BJ (cell line): ENCODE results near the gene PARPBP. TPM values are rescaled to one million over a fixed set of nuclear protein-coding genes. Genes with fewer than 3 reads are reported as not detected.
"Not testable (repeated sequence)": the region's sequence is repeated elsewhere in the genome, so short reads cannot be mapped to it uniquely, and the experiment has no call there.

ENCODE experiments used
- CTCF ChIA-PET: fragments of 350-600 bp; formaldehyde crosslinking; extraction: SDS; loops from one replicate; lab custom pipeline; 2021; ENCODE audit warnings: antibody characterized with exemption, inconsistent platforms; lab: Yijun Ruan, JAX
- POLR2A ChIA-PET: fragments of 300-600 bp; sonication (Branson Sonifier 250); formaldehyde crosslinking; extraction: SDS; loops from one replicate; lab custom pipeline; 2021; ENCODE audit warnings: antibody characterized with exemption; lab: Charles Lee
- DNase-seq: peaks from one replicate; pipeline ENCODE4 v3.0.0-alpha.2; 2011; ENCODE audit warnings: low read depth
- H3K27me3 ChIP-seq: 2 replicates; pipeline ENCODE4 v1.6.0; 2011; ENCODE audit warnings: low read length; ENCODE audit not compliant: control insufficient read depth, insufficient read depth
- H3K36me3 ChIP-seq: 2 replicates; pipeline ENCODE4 v1.5.1; 2011; ENCODE audit warnings: low read length; ENCODE audit not compliant: control insufficient read depth, insufficient read depth
- H3K4me3 ChIP-seq: 2 replicates; pipeline ENCODE4 v1.5.1; 2011; ENCODE audit warnings: low read depth, mild to moderate bottlenecking, control low read depth, low read length
- CTCF ChIP-seq: IDR thresholded peaks from 2 replicates; pipeline ENCODE4 v1.5.1; 2011; ENCODE audit warnings: low read depth, mild to moderate bottlenecking, control low read depth, inconsistent platforms, low read length, moderate library complexity; ENCODE audit not compliant: insufficient read depth
- polyA plus RNA-seq: library from polyadenylated mRNA; depleted of rRNA; stranded (reverse); fragments of >200 nt; gene quantifications from 2 replicates; pipeline ENCODE4 v1.2.3, GENCODE V29; 2011

PARPBP gene
- polyA plus RNA-seq, 1 experiment: 3.9 TPM

DNA sequence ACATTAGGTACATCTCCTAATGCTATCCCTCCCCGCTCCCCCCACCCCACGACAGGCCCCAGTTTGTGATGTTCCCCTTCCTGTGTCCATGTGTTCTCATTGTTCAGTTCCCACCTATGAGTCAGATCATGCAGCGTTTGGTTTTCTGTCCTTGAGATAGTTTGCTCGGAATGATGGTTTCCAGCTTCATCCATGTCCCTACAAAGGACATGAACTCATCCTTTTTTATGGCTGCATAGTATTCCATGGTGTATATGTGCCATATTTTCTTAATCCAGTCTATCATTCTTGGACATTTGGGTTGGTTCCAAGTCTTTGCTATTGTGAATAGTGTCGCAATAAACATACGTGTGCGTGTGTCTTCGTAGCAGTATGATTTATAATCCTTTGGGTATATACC lies 17.6 kb downstream of the PARPBP start:
- DNase-seq, POLR2A ChIA-PET, H3K4me3 ChIP-seq, CTCF ChIA-PET, H3K36me3 ChIP-seq, H3K27me3 ChIP-seq: not testable (repeated sequence)

DNA sequence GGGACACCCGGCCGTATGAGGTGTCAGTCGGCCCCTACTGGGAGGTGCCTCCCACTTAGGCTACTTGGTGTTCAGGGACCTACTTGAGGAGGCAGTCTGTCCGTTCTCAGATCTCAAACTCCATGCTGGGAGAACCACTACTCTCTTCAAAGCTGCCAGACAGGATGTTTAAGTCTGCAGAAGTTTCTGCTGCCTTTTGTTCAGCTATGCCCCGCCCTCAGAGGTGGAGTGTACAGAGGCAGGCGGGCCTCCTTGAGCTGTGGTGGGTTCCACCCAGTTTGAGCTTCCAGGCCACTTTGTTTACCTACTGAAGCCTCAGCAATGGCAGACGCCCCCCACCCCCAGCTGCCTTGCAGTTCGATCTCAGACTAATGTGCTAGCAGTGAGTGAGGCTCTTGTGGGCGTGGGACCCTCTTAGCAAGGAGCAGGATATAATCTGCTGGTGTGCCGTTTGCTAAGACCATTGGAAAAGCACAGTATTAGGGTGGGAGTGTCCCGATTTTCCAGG lies 22.9 kb downstream of the PARPBP start:
- H3K4me3 ChIP-seq, DNase-seq, H3K36me3 ChIP-seq, POLR2A ChIA-PET, CTCF ChIA-PET, H3K27me3 ChIP-seq: not testable (repeated sequence)

DNA sequence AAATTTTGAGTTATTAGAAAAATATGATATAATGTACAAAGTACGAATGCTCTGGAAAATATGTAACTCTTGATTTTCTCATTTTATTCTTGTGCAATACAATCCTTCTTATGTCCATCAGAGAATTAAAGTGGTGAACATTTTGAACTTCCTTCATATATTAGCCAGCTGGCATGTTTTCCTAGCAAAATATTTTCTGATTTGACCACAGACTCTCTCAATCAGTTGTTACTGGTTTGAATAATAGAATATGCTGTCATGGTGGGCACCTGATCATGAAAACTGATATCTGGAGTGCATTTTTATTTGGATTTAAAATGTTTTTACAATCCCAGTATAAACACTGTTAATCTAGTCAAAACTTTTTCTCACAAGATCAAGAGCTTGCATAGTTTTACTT lies 24.2 kb downstream of the PARPBP start:
- no peak for DNase-seq
- Histone ChIP-seq H3K36me3 (no peaks in the 10 kb centered on the region), H3K4me3 (no peak overlapping the region), H3K27me3 (no peaks in the 10 kb centered on the region)
- ChIA-PET POLR2A (no interaction called here), CTCF (no interaction called here)
- no peak for TF ChIP-seq CTCF

GRCh38 chr12:102147062-102147587 lies 27.1 kb downstream of the PARPBP start:
- H3K36me3 ChIP-seq, POLR2A ChIA-PET, DNase-seq, CTCF ChIA-PET, H3K27me3 ChIP-seq, H3K4me3 ChIP-seq: not testable (repeated sequence)

GRCh38 chr12:102155206-102155605 lies 35.2 kb downstream of the PARPBP start:
- H3K4me3 ChIP-seq, DNase-seq, H3K36me3 ChIP-seq, H3K27me3 ChIP-seq, POLR2A ChIA-PET, CTCF ChIA-PET: not testable (repeated sequence)

- CTCF ChIA-PET: no interaction called here
- no peak for TF ChIP-seq CTCF
- H3K4me3 ChIP-seq: no peak overlapping the region
- DNase-seq: no peak
- no peaks in the 10 kb centered on the region for H3K27me3 ChIP-seq
- POLR2A ChIA-PET: interaction anchor here (0.7 kb wide), 1 partner anchor 33 kb away, joined by 4 read pairs; no protein-coding TSS in a partner anchor
- no peaks in the 10 kb centered on the region for H3K36me3 ChIP-seq
Observed at GRCh38 chr12:102163383-102163782, 43.4 kb downstream of the PARPBP start.

GRCh38 chr12:102167821-102168604 lies 48.0 kb downstream of the PARPBP start:
- Histone ChIP-seq H3K36me3 (no peaks in the 10 kb centered on the region), H3K27me3 (no peaks in the 10 kb centered on the region), H3K4me3 (no peak overlapping the region)
- no peak for TF ChIP-seq CTCF
- ChIA-PET CTCF (interaction anchor here (0.9 to 2.5 kb wide), 5 partner anchors 10 to 649 kb away, joined by 3 to 13 read pairs (median 4); no protein-coding TSS in a partner anchor), POLR2A (no interaction called here)
- no peak for DNase-seq
